Neural cell (in vitro differentiated cells): Measurements from ENCODE around the gene GSDME. TPM values are rescaled to one million over a fixed set of nuclear protein-coding genes. Genes with fewer than 3 reads are reported as not detected.

Source experiments
- H2AFZ ChIP-seq: fragments of 200-600, 300-800 bp; sonication (generic), shearing (Covaris generic); 2 replicates; pipeline ENCODE4 v1.6.0; 2014; ENCODE audit warnings: low read depth, mild to moderate bottlenecking, antibody characterized with exemption, low read length, moderate library complexity
- H3F3A ChIP-seq: fragments of 200-600 bp; shearing (Covaris generic); 2 replicates; pipeline ENCODE4 v1.6.1; 2016; ENCODE audit warnings: mild to moderate bottlenecking, moderate library complexity, mixed read lengths, antibody characterized with exemption, low read length; ENCODE audit not compliant: insufficient read depth, poor library complexity, severe bottlenecking
- H3K27ac ChIP-seq: fragments of 200-600, 300-800 bp; sonication (generic), shearing (Covaris generic); 2 replicates; pipeline ENCODE4 v1.5.1; 2014; ENCODE audit warnings: mild to moderate bottlenecking, low read length, moderate library complexity
- H3K27me3 ChIP-seq: fragments of 300-800, 200-600 bp; sonication (generic), shearing (Covaris generic); 2 replicates; pipeline ENCODE4 v1.6.0; 2014; ENCODE audit warnings: mild to moderate bottlenecking, low read depth, low read length, moderate library complexity; ENCODE audit not compliant: insufficient read depth
- H3K36me3 ChIP-seq: fragments of 300-800, 200-600 bp; sonication (generic), shearing (Covaris generic); 2 replicates; pipeline ENCODE4 v1.5.1; 2014; ENCODE audit warnings: mild to moderate bottlenecking, antibody characterized with exemption, low read length, moderate library complexity; ENCODE audit not compliant: insufficient read depth
- H3K4me2 ChIP-seq: fragments of 300-800, 200-600 bp; sonication (generic), shearing (Covaris generic); 2 replicates; pipeline ENCODE4 v1.6.0; 2014; ENCODE audit warnings: mild to moderate bottlenecking, low read length
- H3K4me3 ChIP-seq: fragments of 300-800, 200-600 bp; sonication (generic), shearing (Covaris generic); 2 replicates; pipeline ENCODE4 v1.5.1; 2014; ENCODE audit warnings: mild to moderate bottlenecking, low read length, moderate library complexity
- H3K79me2 ChIP-seq: fragments of 200-600 bp; shearing (Covaris generic); replicated peaks from 2 replicates; pipeline ENCODE4 v1.6.0; 2014; ENCODE audit warnings: mild to moderate bottlenecking, low read length, moderate library complexity; ENCODE audit not compliant: insufficient read depth
- H3K9ac ChIP-seq: fragments of 300-800, 200-600 bp; sonication (generic), shearing (Covaris generic); 2 replicates; pipeline ENCODE4 v1.6.1; 2016; ENCODE audit warnings: mild to moderate bottlenecking, low read length, mixed read lengths
- H3K9me2 ChIP-seq: fragments of 200-600 bp; shearing (Covaris generic); 2 replicates; pipeline ENCODE4 v1.6.1; 2016; ENCODE audit warnings: mild to moderate bottlenecking, low read length, mixed read lengths; ENCODE audit not compliant: insufficient read depth
- H3K9me3 ChIP-seq: fragments of 200-600, 300-800 bp; sonication (generic), shearing (Covaris generic); 2 replicates; pipeline ENCODE4 v1.6.1; 2016; ENCODE audit warnings: mild to moderate bottlenecking, mixed run types, low read length, moderate library complexity, mixed read lengths
- H4K20me1 ChIP-seq: fragments of 200-600 bp; shearing (Covaris generic); 2 replicates; pipeline ENCODE4 v1.6.1; 2016; ENCODE audit warnings: mild to moderate bottlenecking, mixed run types; ENCODE audit not compliant: insufficient read depth
- CTCF ChIP-seq: fragments of 450-650 bp; IDR thresholded peaks from 2 replicates; pipeline ENCODE4 v1.5.1; 2014; ENCODE audit warnings: antibody characterized with exemption, mild to moderate bottlenecking, moderate library complexity; ENCODE audit not compliant: poor library complexity, severe bottlenecking
- EP300 ChIP-seq: fragments of 450-650 bp; conservative IDR thresholded peaks from 2 replicates; pipeline ENCODE4 v1.6.1; 2014; ENCODE audit warnings: antibody characterized with exemption, mild to moderate bottlenecking, moderate library complexity; ENCODE audit not compliant: poor library complexity, severe bottlenecking
- EZH2 ChIP-seq: fragments of 200-600, 300-800 bp; shearing (Covaris generic), sonication (generic); IDR thresholded peaks from 2 replicates; pipeline ENCODE4 v1.6.1; 2014; ENCODE audit warnings: antibody characterized with exemption, low read length, borderline replicate concordance, mild to moderate bottlenecking; ENCODE audit not compliant: insufficient read depth, poor library complexity, severe bottlenecking
- MXI1 ChIP-seq: fragments of 450-650 bp; conservative IDR thresholded peaks from 2 replicates; pipeline ENCODE4 v1.6.1; 2014; ENCODE audit warnings: antibody characterized with exemption, mild to moderate bottlenecking; ENCODE audit not compliant: poor library complexity, severe bottlenecking
- POLR2AphosphoS5 ChIP-seq: IDR thresholded peaks from 2 replicates; pipeline ENCODE4 v1.6.1; 2012
- RAD21 ChIP-seq: fragments of 450-650 bp; conservative IDR thresholded peaks from 2 replicates; pipeline ENCODE4 v1.6.1; 2014; ENCODE audit warnings: antibody characterized with exemption, mild to moderate bottlenecking, moderate library complexity
- REST ChIP-seq: IDR thresholded peaks from 2 replicates; pipeline ENCODE4 v1.6.1; 2012; ENCODE audit warnings: borderline replicate concordance
- SMC3 ChIP-seq: fragments of 450-650 bp; conservative IDR thresholded peaks from 2 replicates; pipeline ENCODE4 v1.6.1; 2014; ENCODE audit warnings: antibody characterized with exemption, mild to moderate bottlenecking, moderate library complexity; ENCODE audit not compliant: poor library complexity
- TAF1 ChIP-seq: IDR thresholded peaks from 2 replicates; pipeline ENCODE4 v1.6.1; 2012; ENCODE audit warnings: low read depth
- polyA plus RNA-seq: library from polyadenylated mRNA; depleted of rRNA; stranded (reverse); fragments of >200 nt; gene quantifications from 2 replicates; pipeline ENCODE4 v1.2.3, GENCODE V29; 2014

The GSDME gene
- polyA plus RNA-seq, 1 donor from 2014 or later: 42.9 TPM

GRCh38 chr7:24764011-24764410 is 6.7 kb upstream of the GSDME start:
- Histone ChIP-seq H2AFZ (no peak overlapping the region), H3K27ac (no peak overlapping the region)

GRCh38 chr7:24763303-24763901 is 6.1 kb upstream of the GSDME start:
- Histone ChIP-seq H2AFZ (no peak overlapping the region), H3K9me3 (no peaks in the 10 kb centered on the region), H3K4me3 (no peak overlapping the region), H3K27me3 (no peaks in the 10 kb centered on the region), H3F3A (no peaks in the 10 kb centered on the region), H3K27ac (no peak overlapping the region), H3K9ac (no peak overlapping the region), H3K36me3 (no peaks in the 10 kb centered on the region), H3K9me2 (no peaks in the 10 kb centered on the region), H3K4me2 (no peak overlapping the region), H3K79me2 (no peaks in the 10 kb centered on the region), H4K20me1 (no peaks in the 10 kb centered on the region)
- TF ChIP-seq TAF1 (no peak), RAD21 (no peak), POLR2AphosphoS5 (no peak), SMC3 (no peak), CTCF (no peak), EP300 (no peak), EZH2 (no peak), MXI1 (no peak), REST (no peak)

More at GRCh38 chr7:24764011-24764410, 6.7 kb upstream of the GSDME start:
- Histone ChIP-seq H3K9ac (no peak overlapping the region), H3K27me3 (no peaks in the 10 kb centered on the region), H3K9me3 (no peaks in the 10 kb centered on the region), H3K36me3 (no peaks in the 10 kb centered on the region), H3K4me3 (no peak overlapping the region), H3K4me2 (no peak overlapping the region), H3K79me2 (no peaks in the 10 kb centered on the region), H3K9me2 (no peaks in the 10 kb centered on the region), H3F3A (no peaks in the 10 kb centered on the region), H4K20me1 (no peaks in the 10 kb centered on the region)
- TF ChIP-seq MXI1: no peak

- Histone ChIP-seq H3K4me3 (no peak overlapping the region), H3K9ac (no peak overlapping the region), H3K27me3 (no peaks in the 10 kb centered on the region), H2AFZ (no peak overlapping the region), H3K4me2 (no peak overlapping the region), H3K36me3 (no peaks in the 10 kb centered on the region), H4K20me1 (no peaks in the 10 kb centered on the region), H3K27ac (no peak overlapping the region), H3K79me2 (no peaks in the 10 kb centered on the region), H3K9me2 (no peaks in the 10 kb centered on the region), H3F3A (no peaks in the 10 kb centered on the region), H3K9me3 (no peaks in the 10 kb centered on the region)
- no peak for TF ChIP-seq TAF1
- no peak for TF ChIP-seq POLR2AphosphoS5
- TF ChIP-seq EZH2: no peak
- no peak for TF ChIP-seq REST
- TF ChIP-seq SMC3: no peak
- TF ChIP-seq CTCF: no peak
- no peak for TF ChIP-seq EP300
- TF ChIP-seq MXI1: no peak
- no peak for TF ChIP-seq RAD21
Observed at GRCh38 chr7:24762771-24763170, 5.5 kb upstream of the GSDME start.
